Epithelial cell of proximal tubule (primary cell): ENCODE data around the gene C1orf21. TPM values are rescaled to one million over a fixed set of nuclear protein-coding genes. Genes with fewer than 3 reads are reported as not detected.

Experiments used
- DNase-seq: peaks from one replicate; pipeline ENCODE4 v3.0.0-alpha.2; 2011; ENCODE audit warnings: low read depth
- H3K4me3 ChIP-seq: 2 replicates; pipeline ENCODE4 v1.5.1; 2011; ENCODE audit warnings: low read depth, mild to moderate bottlenecking, low read length
- CTCF ChIP-seq: conservative IDR thresholded peaks from 2 replicates; pipeline ENCODE4 v1.5.1; 2012; ENCODE audit warnings: low read depth, mild to moderate bottlenecking, low read length
- total RNA-seq: library from RNA; depleted of rRNA; stranded (reverse); fragments of >200 nt; gene quantifications from 2 replicates; pipeline ENCODE4 v1.2.3, GENCODE V29; 2015

Gene C1orf21
- total RNA-seq, 1 donor from 2014 or later, result 2.3 TPM

- DNase-seq, result no peak
- H3K4me3 ChIP-seq, result no peak overlapping the region
- no peak for TF ChIP-seq CTCF
Measured at GRCh38 chr1:184426278-184426674, 39.4 kb downstream of the C1orf21 start.

DNA sequence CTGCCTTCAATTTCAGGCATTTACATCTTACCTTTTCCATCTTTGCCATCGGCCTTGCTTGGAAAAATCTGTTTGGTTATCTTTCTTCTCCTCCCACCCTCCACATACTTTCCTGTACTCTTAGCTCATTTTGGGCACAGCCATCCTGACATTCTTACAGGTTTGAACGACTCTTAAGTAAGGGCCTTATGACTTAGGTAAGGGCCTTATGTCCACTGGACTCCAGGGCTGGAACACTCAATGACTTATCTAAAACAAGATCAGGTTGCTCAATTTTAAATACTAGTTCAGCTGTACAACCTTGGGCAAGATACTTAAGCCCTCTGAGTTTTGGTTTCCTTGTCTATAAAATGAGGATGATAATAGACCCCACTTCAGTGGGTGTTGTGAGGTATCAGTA, 40.9 kb downstream of the C1orf21 start:
- TF ChIP-seq CTCF, result no peak
- no peak for DNase-seq

GRCh38 chr1:184428604-184429003, 41.8 kb downstream of the C1orf21 start:
- DNase-seq, result no peak
- TF ChIP-seq CTCF, result peak; percentile 22

More for the DNA sequence above, 40.9 kb downstream of the C1orf21 start:
- no peak overlapping the region for H3K4me3 ChIP-seq

DNA sequence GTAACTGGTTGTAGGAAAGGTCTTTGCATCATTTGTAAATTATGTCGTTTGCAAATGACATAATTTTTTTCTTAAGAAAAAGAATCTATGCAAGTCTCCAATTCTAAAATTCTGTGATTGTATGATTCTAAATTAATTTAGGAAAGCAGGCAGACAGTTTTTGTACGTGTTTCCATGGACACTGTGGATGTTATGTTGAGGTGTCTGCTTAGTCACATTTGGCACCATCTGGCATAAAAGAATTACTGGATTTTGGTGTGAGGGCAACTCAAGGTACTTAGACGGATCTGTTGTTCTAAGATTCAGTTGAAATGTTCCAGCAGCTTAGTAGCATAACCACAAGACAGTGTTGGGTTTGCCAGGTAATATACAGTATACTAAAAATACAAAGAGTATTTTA, 42.5 kb downstream of the C1orf21 start:
- H3K4me3 ChIP-seq, result no peak overlapping the region
- DNase-seq, result no peak
- TF ChIP-seq CTCF, result no peak

More at GRCh38 chr1:184428604-184429003, 41.8 kb downstream of the C1orf21 start:
- H3K4me3 ChIP-seq, result no peak overlapping the region

- no peak for DNase-seq
- no peak for TF ChIP-seq CTCF
- H3K4me3 ChIP-seq, result no peak overlapping the region
Measured at GRCh38 chr1:184433956-184434502, 47.2 kb downstream of the C1orf21 start.

- H3K4me3 ChIP-seq, result no peak overlapping the region
- TF ChIP-seq CTCF, result no peak
- no peak for DNase-seq
Measured at GRCh38 chr1:184437291-184437690, 50.5 kb downstream of the C1orf21 start.

- no peak overlapping the region for H3K4me3 ChIP-seq
- no peak for DNase-seq
- TF ChIP-seq CTCF, result no peak
Measured at GRCh38 chr1:184438363-184438762, 51.5 kb downstream of the C1orf21 start.
